Natural killer cell (primary cell): ENCODE measurements around the gene C16orf78. TPM values are rescaled to one million over a fixed set of nuclear protein-coding genes. Genes with fewer than 3 reads are reported as not detected.

Experiments
- ATAC-seq, 3 donors: fragments of 150-1000 bp in 2 of 3; fragments of 200-7000 bp in 1 of 3; cut with Tn5 transposase; 1 replicate in 1 of 3; 2 replicates in 2 of 3; pipeline ENCODE4 v1.10.0; 2021; ENCODE audit warnings: mild to moderate bottlenecking in 2 of 3, moderate library complexity in 2 of 3
- DNase-seq, 2 donors: peaks; one replicate each; pipeline versions ENCODE4 v3.0.0 to v3.0.0-alpha.2; 2013 to 2021; ENCODE audit warnings: mixed read lengths in 1 of 2
- H3K27ac ChIP-seq: one replicate; pipeline ENCODE4 v1.5.1; 2013; ENCODE audit warnings: mild to moderate bottlenecking, low read length
- H3K27me3 ChIP-seq: one replicate; pipeline ENCODE4 v1.6.1; 2013; ENCODE audit warnings: low read length; ENCODE audit not compliant: control insufficient read depth, insufficient read depth
- H3K36me3 ChIP-seq: one replicate; pipeline ENCODE4 v1.6.1; 2013; ENCODE audit warnings: low read length; ENCODE audit not compliant: control insufficient read depth, insufficient read depth
- H3K4me1 ChIP-seq: one replicate; pipeline ENCODE4 v1.6.1; 2013; ENCODE audit warnings: low read length; ENCODE audit not compliant: control insufficient read depth, insufficient read depth
- H3K4me3 ChIP-seq: one replicate; pipeline ENCODE4 v1.5.1; 2013; ENCODE audit warnings: low read length
- H3K9me3 ChIP-seq: one replicate; pipeline ENCODE4 v1.6.1; 2013; ENCODE audit warnings: low read length; ENCODE audit not compliant: control insufficient read depth, insufficient read depth
- H3K27ac Mint-ChIP-seq, 2 donors: one replicate each; pipeline ENCODE4 v1.8.0; 2022; ENCODE audit warnings: mild to moderate bottlenecking in 2 of 2, mixed read lengths in 2 of 2, moderate library complexity in 1 of 2
- H3K27me3 Mint-ChIP-seq, 2 donors: one replicate each; pipeline ENCODE4 v1.8.0; 2022; ENCODE audit warnings: low read depth in 2 of 2, mixed read lengths in 2 of 2
- H3K36me3 Mint-ChIP-seq: one replicate; pipeline ENCODE4 v1.8.0; 2022; ENCODE audit warnings: mixed read lengths
- H3K4me1 Mint-ChIP-seq, 2 donors: one replicate each; pipeline ENCODE4 v1.8.0; 2022; ENCODE audit warnings: mixed read lengths in 2 of 2
- H3K4me3 Mint-ChIP-seq: one replicate; pipeline ENCODE4 v1.8.0; 2022; ENCODE audit warnings: mild to moderate bottlenecking, moderate library complexity, mixed read lengths
- H3K9me3 Mint-ChIP-seq, 2 donors: one replicate each; pipeline ENCODE4 v1.8.0; 2022; ENCODE audit warnings: mixed read lengths in 2 of 2
- CTCF ChIP-seq: fragments of 200-600 bp; IDR thresholded peaks from one replicate; pipeline ENCODE4 v1.8.0; 2022; ENCODE audit warnings: antibody characterized with exemption
- WGBS: methylation state at CpG from one replicate; pipeline ENCODE4 v1.1.7; 2013; ENCODE audit warnings: missing lambda C conversion rate; ENCODE audit not compliant: insufficient coverage; 5-methylcytosine and 5-hydroxymethylcytosine counted together
- intact Hi-C: fragments of 100-400 bp; cut with micrococcal nuclease; formaldehyde crosslinking; loops from one replicate; pipeline ENCODE4 v1.14.2; 2022
- total RNA-seq, 4 donors: library from RNA; stranded (reverse); fragments of 120-200 nt in 1 of 4; gene quantifications; one replicate each; pipeline versions ENCODE4 v1.2.3 to v1.2.4, GENCODE V29; 2013 to 2022

Gene C16orf78
- not detected for total RNA-seq
- total RNA-seq (2013) = not detected

GRCh38 chr16:49373504-49373903, at the start of gene C16orf78:
Gene C16orf78, plus strand, starts transcription at chr16:49373804. Its CDS starts 136 bp downstream, at chr16:49373940.
- no peaks in the 10 kb centered on the region for H3K27me3 ChIP-seq
- no peak within 1 kb of the TSS for H3K27ac ChIP-seq
- H3K27ac Mint-ChIP-seq = no peak within 1 kb of the TSS
- no peak within 1 kb of the TSS for H3K4me3 Mint-ChIP-seq
- no peaks in the 10 kb centered on the region for H3K9me3 ChIP-seq
- H3K36me3 Mint-ChIP-seq = no peaks in the 10 kb centered on the region
- no peaks in the 10 kb centered on the region for H3K9me3 Mint-ChIP-seq
- ATAC-seq (no peak), DNase-seq (no peak)
- 86% methylated on average over 4 of the region's 4 CpGs for WGBS
- intact Hi-C loops = no loop called here
- no peaks in the 10 kb centered on the region for H3K36me3 ChIP-seq
- no peaks in the 10 kb centered on the region for H3K4me1 ChIP-seq
- peaks cover 5 to 6% of the 10 kb centered on the region in 2 donors for H3K27me3 Mint-ChIP-seq
- H3K4me1 Mint-ChIP-seq = no peaks in the 10 kb centered on the region
- H3K4me3 ChIP-seq = no peak within 1 kb of the TSS
- TF ChIP-seq CTCF = no peak

GRCh38 chr16:49324703-49325102, 48.9 kb upstream of the C16orf78 start:
- Mint-ChIP-seq H3K4me1 (no peaks in the 10 kb centered on the region), H3K27ac (no peak overlapping the region), H3K9me3 (peaks cover 2 to 5% of the 10 kb centered on the region in 2 donors), H3K4me3 (no peak overlapping the region), H3K27me3 (peaks cover 4 to 8% of the 10 kb centered on the region in 2 donors), H3K36me3 (no peaks in the 10 kb centered on the region)
- DNase-seq = no peak
- Histone ChIP-seq H3K36me3 (no peaks in the 10 kb centered on the region), H3K27ac (no peak overlapping the region), H3K4me1 (no peaks in the 10 kb centered on the region), H3K27me3 (no peaks in the 10 kb centered on the region), H3K9me3 (no peaks in the 10 kb centered on the region), H3K4me3 (no peak overlapping the region)
- intact Hi-C loops = no loop called here
- TF ChIP-seq CTCF = no peak
- ATAC-seq = no peak
- WGBS = 88% methylated on average over 9 of the region's 9 CpGs

- H3K36me3 ChIP-seq = no peaks in the 10 kb centered on the region
- intact Hi-C loops = no loop called here
- H3K4me3 ChIP-seq = no peak overlapping the region
- H3K4me1 Mint-ChIP-seq = no peaks in the 10 kb centered on the region
- TF ChIP-seq CTCF = no peak
- no peaks in the 10 kb centered on the region for H3K36me3 Mint-ChIP-seq
- H3K27ac ChIP-seq = no peak overlapping the region
- H3K27ac Mint-ChIP-seq = no peak overlapping the region
- H3K27me3 Mint-ChIP-seq = no peaks in the 10 kb centered on the region
- WGBS = 81% methylated on average over 4 of the region's 4 CpGs
- ATAC-seq (no peak), DNase-seq (no peak)
- no peaks in the 10 kb centered on the region for H3K27me3 ChIP-seq
- no peaks in the 10 kb centered on the region for H3K9me3 ChIP-seq
- no peak overlapping the region for H3K4me3 Mint-ChIP-seq
- H3K9me3 Mint-ChIP-seq = no peaks in the 10 kb centered on the region
- no peaks in the 10 kb centered on the region for H3K4me1 ChIP-seq
Measured at GRCh38 chr16:49327466-49327865, 46.1 kb upstream of the C16orf78 start.

- no peaks in the 10 kb centered on the region for H3K36me3 Mint-ChIP-seq
- no peaks in the 10 kb centered on the region for H3K36me3 ChIP-seq
- no peak overlapping the region for H3K4me3 ChIP-seq
- no peaks in the 10 kb centered on the region for H3K4me1 ChIP-seq
- intact Hi-C loops = no loop called here
- ATAC-seq = no peak
- H3K9me3 ChIP-seq = no peaks in the 10 kb centered on the region
- no peaks in the 10 kb centered on the region for H3K9me3 Mint-ChIP-seq
- H3K27ac Mint-ChIP-seq = no peak overlapping the region
- H3K27me3 ChIP-seq = no peaks in the 10 kb centered on the region
- no peak for DNase-seq
- H3K4me1 Mint-ChIP-seq = no peaks in the 10 kb centered on the region
- no peak overlapping the region for H3K4me3 Mint-ChIP-seq
- no peak overlapping the region for H3K27ac ChIP-seq
- H3K27me3 Mint-ChIP-seq = no peaks in the 10 kb centered on the region
- no peak for TF ChIP-seq CTCF
- WGBS = 86% methylated on average over 4 of the region's 4 CpGs
Measured at GRCh38 chr16:49328325-49328724, 45.3 kb upstream of the C16orf78 start.
